ENCODE measurements around the gene RAD51B. TPM values are rescaled to one million over a fixed set of nuclear protein-coding genes. Genes with fewer than 3 reads are reported as not detected.

RAD51B gene
- total RNA-seq, 1 experiment from 2014 or later, result 10.8 TPM

DNA sequence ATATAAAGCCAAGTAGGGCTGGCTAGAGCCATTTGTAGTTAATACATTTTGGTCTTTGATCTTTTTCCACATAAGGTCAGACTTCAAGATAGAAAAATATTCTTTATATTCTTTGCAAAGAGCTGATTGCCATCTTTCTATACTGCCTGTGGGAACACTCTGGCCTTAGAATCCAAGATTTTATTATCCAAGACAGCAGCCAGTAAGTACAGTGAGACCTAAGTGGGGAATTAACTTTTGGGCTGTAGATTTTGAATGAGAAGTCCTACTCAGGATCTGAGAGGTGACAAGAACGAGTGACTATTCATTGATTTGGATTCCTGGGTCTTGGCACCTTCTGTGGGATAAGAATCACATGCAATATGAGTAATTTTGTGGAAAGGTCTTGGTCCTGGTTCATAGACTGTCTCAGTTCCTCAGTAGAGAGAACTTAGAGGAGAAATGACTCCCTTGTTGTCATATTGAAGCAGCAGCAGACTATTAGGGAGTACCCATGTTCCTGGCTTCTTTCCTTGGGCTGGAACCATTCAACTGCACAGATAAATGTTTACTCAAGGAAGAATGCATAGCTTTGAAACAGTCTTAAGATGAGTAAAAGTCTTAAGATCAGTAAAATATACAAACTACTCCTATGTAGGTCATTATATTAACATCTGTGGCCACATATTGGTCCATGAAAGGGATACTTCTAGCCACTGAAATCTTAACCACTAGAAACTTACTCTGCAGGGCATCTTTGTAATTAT lies 353.8 kb downstream of the RAD51B start:
- Histone ChIP-seq H3K9me3 (ENCODE audit: low read length) (no peaks in the 10 kb centered on the region), H3K4me3 (ENCODE audit: low read length) (no peak overlapping the region), H3K4me2 (ENCODE audit: low read length) (peak overlapping the region; percentile 66), H3K36me3 (ENCODE audit: low read depth, low read length) (no peaks in the 10 kb centered on the region), H3K79me2 (ENCODE audit: low read length) (no peaks in the 10 kb centered on the region), H3K9me2 (replicated peaks; ENCODE audit: low read length) (no peaks in the 10 kb centered on the region), H3K27ac (ENCODE audit: low read length) (peak overlapping the region; percentile 69), H3K27me3 (ENCODE audit: low read length) (no peaks in the 10 kb centered on the region), H4K20me1 (ENCODE audit: low read length) (no peaks in the 10 kb centered on the region), H3K4me1 (ENCODE audit: insufficient read depth, low read length) (peaks cover 56% of the 10 kb centered on the region), H3F3A (ENCODE audit: low read length, unreplicated experiment) (peaks cover 13% of the 10 kb centered on the region), H2AFZ (ENCODE audit: low read length) (no peak overlapping the region), H3K9ac (ENCODE audit: low read length) (peak overlapping the region; percentile 6; the same call in 1 of the 2 replicates)
- intact Hi-C loops (cut with micrococcal nuclease), result loop anchor here (1.0 to 2.0 kb wide), 2 partner anchors 59 to 73 kb away; no protein-coding TSS in a partner anchor
- ChIA-PET CTCF (interaction anchor here (0.5 kb wide), 1 partner anchor 229 kb away, joined by 11 read pairs; no protein-coding TSS in a partner anchor), POLR2A (ENCODE audit: unreplicated experiment) (interaction anchor here (0.6 to 0.7 kb wide), 2 partner anchors 20 to 45 kb away, joined by 4 to 6 read pairs; no protein-coding TSS in a partner anchor)
- ATAC-seq, result peak; percentile 7; the same call in 1 of the 2 replicates
- TF ChIP-seq EZH2 (IDR thresholded peaks at IDR 0.05; ENCODE audit: low read length, unreplicated experiment), result no peak
- DNase-seq, result no peak
- TSS peak; percentile 41 for BruUV-seq (replicated peaks)

- ChIA-PET CTCF (no interaction called here), POLR2A (ENCODE audit: unreplicated experiment) (no interaction called here)
These were observed 354.9 kb downstream of the RAD51B start for GRCh38 chr14:68174446-68174845.

DNA sequence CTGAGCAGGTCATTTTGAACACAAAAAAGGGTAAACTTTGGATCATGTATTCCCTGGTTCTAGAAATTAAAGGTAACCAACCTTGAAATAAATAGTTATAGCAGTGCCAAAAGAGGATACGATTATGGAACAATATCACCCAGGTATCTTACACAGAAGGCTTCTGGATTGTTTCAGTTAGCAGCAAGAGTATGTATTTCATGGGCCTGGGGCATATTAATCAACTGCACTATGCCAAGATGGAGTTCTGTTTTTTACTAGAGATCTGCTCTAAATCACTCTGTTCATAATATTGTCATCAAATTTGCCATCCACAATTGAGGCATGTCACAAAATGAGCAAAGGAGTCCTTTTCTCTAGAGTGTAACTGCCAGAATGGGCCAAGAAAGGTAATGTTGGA lies 357.1 kb downstream of the RAD51B start:
- Histone ChIP-seq H3K27me3 (ENCODE audit: low read length) (no peaks in the 10 kb centered on the region), H3F3A (ENCODE audit: low read length, unreplicated experiment) (peaks cover 13% of the 10 kb centered on the region), H2AFZ (ENCODE audit: low read length) (no peak overlapping the region), H3K4me1 (ENCODE audit: insufficient read depth, low read length) (peaks cover 68% of the 10 kb centered on the region), H3K9me3 (ENCODE audit: low read length) (no peaks in the 10 kb centered on the region), H3K36me3 (ENCODE audit: low read depth, low read length) (no peaks in the 10 kb centered on the region), H3K4me2 (ENCODE audit: low read length) (no peak overlapping the region), H3K27ac (ENCODE audit: low read length) (no peak overlapping the region), H4K20me1 (ENCODE audit: low read length) (no peaks in the 10 kb centered on the region), H3K9ac (ENCODE audit: low read length) (no peak overlapping the region), H3K79me2 (ENCODE audit: low read length) (no peaks in the 10 kb centered on the region), H3K4me3 (ENCODE audit: low read length) (no peak overlapping the region), H3K9me2 (replicated peaks; ENCODE audit: low read length) (no peaks in the 10 kb centered on the region)
- ATAC-seq (no peak), DNase-seq (no peak)
- no TSS peak for BruUV-seq (replicated peaks)
- intact Hi-C loops (cut with micrococcal nuclease), result no loop called here
- ChIA-PET CTCF (no interaction called here), POLR2A (ENCODE audit: unreplicated experiment) (no interaction called here)
- TF ChIP-seq, protein P1, sequence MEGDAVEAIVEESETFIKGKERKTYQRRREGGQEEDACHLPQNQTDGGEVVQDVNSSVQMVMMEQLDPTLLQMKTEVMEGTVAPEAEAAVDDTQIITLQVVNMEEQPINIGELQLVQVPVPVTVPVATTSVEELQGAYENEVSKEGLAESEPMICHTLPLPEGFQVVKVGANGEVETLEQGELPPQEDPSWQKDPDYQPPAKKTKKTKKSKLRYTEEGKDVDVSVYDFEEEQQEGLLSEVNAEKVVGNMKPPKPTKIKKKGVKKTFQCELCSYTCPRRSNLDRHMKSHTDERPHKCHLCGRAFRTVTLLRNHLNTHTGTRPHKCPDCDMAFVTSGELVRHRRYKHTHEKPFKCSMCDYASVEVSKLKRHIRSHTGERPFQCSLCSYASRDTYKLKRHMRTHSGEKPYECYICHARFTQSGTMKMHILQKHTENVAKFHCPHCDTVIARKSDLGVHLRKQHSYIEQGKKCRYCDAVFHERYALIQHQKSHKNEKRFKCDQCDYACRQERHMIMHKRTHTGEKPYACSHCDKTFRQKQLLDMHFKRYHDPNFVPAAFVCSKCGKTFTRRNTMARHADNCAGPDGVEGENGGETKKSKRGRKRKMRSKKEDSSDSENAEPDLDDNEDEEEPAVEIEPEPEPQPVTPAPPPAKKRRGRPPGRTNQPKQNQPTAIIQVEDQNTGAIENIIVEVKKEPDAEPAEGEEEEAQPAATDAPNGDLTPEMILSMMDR (conservative IDR thresholded peaks at IDR 0.05; ENCODE audit: low read depth, low read length), result no peak
- no peak for TF ChIP-seq EZH2 (IDR thresholded peaks at IDR 0.05; ENCODE audit: low read length, unreplicated experiment)
- no peak for TF ChIP-seq EZH2phosphoT487 (IDR thresholded peaks at IDR 0.05; ENCODE audit: borderline replicate concordance, low read length)

More at GRCh38 chr14:68174446-68174845, 354.9 kb downstream of the RAD51B start:
- no peaks in the 10 kb centered on the region for H4K20me1 ChIP-seq (ENCODE audit: low read length)
- H3K36me3 ChIP-seq (ENCODE audit: low read depth, low read length), result no peaks in the 10 kb centered on the region
- no peak overlapping the region for H3K9ac ChIP-seq (ENCODE audit: low read length)
- peak overlapping the region; percentile 69; the same call in 1 of the 2 replicates for H3K27ac ChIP-seq (ENCODE audit: low read length)
- H3K27me3 ChIP-seq (ENCODE audit: low read length), result no peaks in the 10 kb centered on the region
- TF ChIP-seq, protein P1 (conservative IDR thresholded peaks at IDR 0.05; ENCODE audit: low read depth, low read length), result no peak
- TF ChIP-seq EZH2 (IDR thresholded peaks at IDR 0.05; ENCODE audit: low read length, unreplicated experiment) (no peak), EZH2phosphoT487 (IDR thresholded peaks at IDR 0.05; ENCODE audit: borderline replicate concordance, low read length) (no peak)
- peak; percentile 31 for DNase-seq
- ATAC-seq, result no peak
- H3K79me2 ChIP-seq (ENCODE audit: low read length), result no peaks in the 10 kb centered on the region
- no peak overlapping the region for H2AFZ ChIP-seq (ENCODE audit: low read length)
- no peak overlapping the region for H3K4me2 ChIP-seq (ENCODE audit: low read length)
- peaks cover 65% of the 10 kb centered on the region for H3K4me1 ChIP-seq (ENCODE audit: insufficient read depth, low read length)
- no peaks in the 10 kb centered on the region for H3K9me2 ChIP-seq (replicated peaks; ENCODE audit: low read length)
- H3K9me3 ChIP-seq (ENCODE audit: low read length), result no peaks in the 10 kb centered on the region
- BruUV-seq (replicated peaks), result no TSS peak
- H3K4me3 ChIP-seq (ENCODE audit: low read length), result no peak overlapping the region
- intact Hi-C loops (cut with micrococcal nuclease), result no loop called here
- H3F3A ChIP-seq (ENCODE audit: low read length, unreplicated experiment), result peaks cover 13% of the 10 kb centered on the region

All from PC-3 (cell line).